HEK293T (cell line): ENCODE results near the gene NFKBIB.
"Not testable (repeated sequence)": the region's sequence is repeated elsewhere in the genome, so short reads cannot be mapped to it uniquely, and the experiment has no call there.

Experiments used
- CTCF ChIA-PET: fragments of 350-600 bp; formaldehyde crosslinking; extraction: SDS; loops from one replicate; lab custom pipeline; 2021; ENCODE audit warnings: antibody characterized with exemption, inconsistent platforms; lab: Yijun Ruan, JAX
- POLR2A ChIA-PET: fragments of 350-600 bp; formaldehyde crosslinking; extraction: SDS; loops from one replicate; lab custom pipeline; 2020; ENCODE audit warnings: antibody characterized with exemption, inconsistent platforms; lab: Yijun Ruan, JAX
- DNase-seq: peaks from one replicate; pipeline ENCODE4 v3.0.0; 2012; ENCODE audit warnings: mixed read lengths; ENCODE audit errors: extremely low spot score
- ARNT ChIP-seq: fragments of 450-650 bp; IDR thresholded peaks from 2 replicates; pipeline ENCODE4 v1.6.1; 2017; ENCODE audit warnings: mild to moderate bottlenecking
- BHLHE40 ChIP-seq: fragments of 450-650 bp; IDR thresholded peaks from 2 replicates; pipeline ENCODE4 v1.6.1; 2016; ENCODE audit warnings: mild to moderate bottlenecking, moderate library complexity, borderline replicate concordance
- CTBP1 ChIP-seq: fragments of 450-650 bp; IDR thresholded peaks from 2 replicates; pipeline ENCODE4 v1.6.1; 2016; ENCODE audit warnings: borderline replicate concordance
- ELF4 ChIP-seq: fragments of 450-650 bp; IDR thresholded peaks from 2 replicates; pipeline ENCODE4 v1.6.1; 2017; ENCODE audit warnings: antibody characterized with exemption
- FOXA1 ChIP-seq: fragments of 450-650 bp; IDR thresholded peaks from 2 replicates; pipeline ENCODE4 v1.6.1; 2016; ENCODE audit warnings: mild to moderate bottlenecking
- FOXK2 ChIP-seq: fragments of 450-650 bp; IDR thresholded peaks from 2 replicates; pipeline ENCODE4 v1.6.1; 2016; ENCODE audit warnings: mild to moderate bottlenecking
- FOXM1 ChIP-seq: fragments of 450-650 bp; IDR thresholded peaks from 2 replicates; pipeline ENCODE4 v1.6.1; 2017; ENCODE audit warnings: mild to moderate bottlenecking, borderline replicate concordance
- HDGF ChIP-seq: fragments of 450-650 bp; IDR thresholded peaks from 2 replicates; pipeline ENCODE4 v1.6.1; 2017; ENCODE audit warnings: antibody characterized with exemption, borderline replicate concordance
- L3MBTL2 ChIP-seq: fragments of 450-650 bp; conservative IDR thresholded peaks from 2 replicates; pipeline ENCODE4 v1.6.1; 2016; ENCODE audit warnings: mild to moderate bottlenecking
- LEF1 ChIP-seq: fragments of 450-650 bp; IDR thresholded peaks from 2 replicates; pipeline ENCODE4 v1.6.1; 2017; ENCODE audit warnings: mild to moderate bottlenecking, borderline replicate concordance
- NFRKB ChIP-seq: fragments of 450-650 bp; IDR thresholded peaks from 2 replicates; pipeline ENCODE4 v1.6.1; 2016; ENCODE audit warnings: mild to moderate bottlenecking, moderate library complexity
- SP1 ChIP-seq: fragments of 450-650 bp; IDR thresholded peaks from 2 replicates; pipeline ENCODE4 v1.6.1; 2017
- SUZ12 ChIP-seq: fragments of 450-650 bp; IDR thresholded peaks from 2 replicates; pipeline ENCODE4 v1.6.1; 2016; ENCODE audit warnings: mild to moderate bottlenecking
- TARDBP ChIP-seq: fragments of 450-650 bp; IDR thresholded peaks from 2 replicates; pipeline ENCODE4 v1.6.1; 2016
- ZNF384 ChIP-seq: fragments of 450-650 bp; IDR thresholded peaks from 2 replicates; pipeline ENCODE4 v1.6.1; 2016
- TF ChIP-seq, protein P1 (sequence below): fragments of 450-650 bp; IDR thresholded peaks from 2 replicates; pipeline ENCODE4 v1.6.1; 2016

The NFKBIB gene

DNA sequence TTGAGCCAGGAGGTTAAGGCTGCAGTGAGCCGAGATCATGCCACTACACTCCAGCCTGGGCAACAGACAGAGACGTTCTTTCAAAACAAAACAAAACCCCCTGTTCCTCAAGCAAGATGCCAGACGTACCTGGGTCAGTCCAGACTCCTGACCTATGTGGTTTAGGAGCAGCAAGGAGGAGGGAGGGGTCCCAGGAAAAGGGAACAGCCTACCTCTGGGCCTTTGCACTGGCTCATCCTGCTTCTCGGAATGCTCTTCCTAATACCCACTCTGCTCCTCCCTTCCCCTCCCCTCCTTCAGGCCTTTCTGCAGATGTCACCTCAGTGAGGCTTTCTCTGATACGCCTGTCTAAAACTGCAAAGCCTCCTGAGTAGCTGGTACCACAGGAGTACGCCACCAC is 31.2 kb upstream of the NFKBIB start:
- CTCF ChIA-PET: no interaction called here
- no peak for DNase-seq
- TF ChIP-seq L3MBTL2 (no peak), HDGF (no peak), ARNT (no peak), FOXK2 (no peak), SUZ12 (no peak), ZNF384 (no peak), FOXM1 (no peak), NFRKB (no peak), TARDBP (no peak), LEF1 (no peak)
- POLR2A ChIA-PET: no interaction called here

DNA sequence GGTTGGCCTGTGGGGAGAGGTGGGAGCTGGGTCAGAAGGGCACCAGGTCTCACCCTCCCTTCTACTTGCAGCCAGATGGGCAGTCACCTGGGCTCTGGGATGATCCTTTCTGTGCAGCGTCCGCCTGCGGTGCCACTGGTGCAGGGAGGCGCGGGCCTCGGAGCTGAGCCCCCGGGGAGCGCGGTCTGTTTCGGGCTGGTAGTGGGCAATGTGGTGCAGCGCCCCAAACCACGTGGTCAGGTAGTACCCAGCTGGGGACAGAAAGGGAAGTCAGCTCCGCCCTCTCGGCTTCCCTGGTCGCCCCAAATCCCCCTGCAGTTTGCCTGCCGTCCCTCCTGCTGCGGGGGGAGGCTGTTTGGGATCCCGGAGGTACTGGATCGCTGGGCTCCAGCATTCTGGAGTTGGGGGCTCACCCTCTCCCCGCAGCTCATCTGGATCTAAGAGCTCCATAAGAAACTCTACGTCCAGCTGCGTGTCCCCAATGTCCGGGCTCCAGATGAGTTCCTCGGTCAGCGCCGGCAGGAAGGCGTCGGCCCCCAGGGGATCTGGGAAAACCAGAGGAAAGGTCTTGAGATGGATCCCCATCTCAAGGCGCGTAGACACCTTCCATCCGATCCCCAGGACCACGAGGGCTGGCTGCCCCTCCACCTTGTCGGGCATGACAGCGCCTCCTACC is 30.5 kb upstream of the NFKBIB start:
- TF ChIP-seq LEF1 (no peak), ZNF384 (no peak), ARNT (no peak), TARDBP (no peak), FOXA1 (no peak), CTBP1 (no peak), NFRKB (no peak), ELF4 (no peak), FOXK2 (no peak), BHLHE40 (no peak), SP1 (no peak), FOXM1 (no peak), SUZ12 (no peak), L3MBTL2 (no peak), HDGF (no peak)
- TF ChIP-seq, protein P1, sequence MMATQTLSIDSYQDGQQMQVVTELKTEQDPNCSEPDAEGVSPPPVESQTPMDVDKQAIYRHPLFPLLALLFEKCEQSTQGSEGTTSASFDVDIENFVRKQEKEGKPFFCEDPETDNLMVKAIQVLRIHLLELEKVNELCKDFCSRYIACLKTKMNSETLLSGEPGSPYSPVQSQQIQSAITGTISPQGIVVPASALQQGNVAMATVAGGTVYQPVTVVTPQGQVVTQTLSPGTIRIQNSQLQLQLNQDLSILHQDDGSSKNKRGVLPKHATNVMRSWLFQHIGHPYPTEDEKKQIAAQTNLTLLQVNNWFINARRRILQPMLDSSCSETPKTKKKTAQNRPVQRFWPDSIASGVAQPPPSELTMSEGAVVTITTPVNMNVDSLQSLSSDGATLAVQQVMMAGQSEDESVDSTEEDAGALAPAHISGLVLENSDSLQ: no peak
- CTCF ChIA-PET: no interaction called here
- no peak for DNase-seq
- POLR2A ChIA-PET: interaction anchor here (1.0 kb wide), 1 partner anchor 20 kb away, joined by 3 read pairs; no protein-coding TSS in a partner anchor

DNA sequence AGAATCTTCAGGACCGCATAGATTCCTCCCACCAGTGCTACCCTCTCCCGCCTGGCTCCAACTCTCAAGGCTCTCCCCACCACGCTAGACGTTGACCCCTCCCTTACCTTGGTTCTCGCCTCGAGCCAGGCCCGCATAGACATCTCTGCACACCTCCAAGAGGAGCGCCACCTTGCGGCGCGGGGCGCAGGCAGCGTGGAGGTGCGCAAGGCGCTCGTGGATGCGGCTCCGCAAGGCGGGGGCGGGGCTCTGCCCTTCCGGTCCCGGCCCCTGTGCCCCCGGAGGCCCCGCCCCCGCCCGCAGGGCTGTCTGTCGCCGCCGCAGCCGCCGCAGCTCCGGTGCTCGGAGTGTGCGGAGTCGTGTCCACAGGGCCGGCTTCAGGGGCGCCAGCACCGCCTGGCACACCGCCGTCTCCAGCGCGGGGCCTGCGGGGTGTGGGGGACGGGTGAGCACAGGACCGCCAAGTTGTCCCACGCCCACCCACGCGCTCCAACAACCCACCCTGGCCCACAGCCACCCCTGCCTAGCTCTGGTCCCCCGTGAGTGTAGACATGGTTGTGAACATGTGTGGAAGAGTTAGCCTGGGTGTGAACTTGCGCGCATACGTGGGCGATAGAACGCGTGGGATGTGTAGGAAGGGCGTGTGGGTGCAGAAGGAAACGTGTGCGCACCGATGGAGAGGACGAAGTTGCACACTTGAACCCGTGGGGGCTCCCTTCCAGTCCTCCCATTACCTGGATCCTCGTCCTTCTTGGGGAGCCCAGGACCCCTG is 29.7 kb upstream of the NFKBIB start:
- no peak for TF ChIP-seq FOXA1
- TF ChIP-seq L3MBTL2: no peak
- TF ChIP-seq SUZ12: no peak
- TF ChIP-seq ELF4: no peak
- TF ChIP-seq, protein P1: no peak
- TF ChIP-seq BHLHE40: no peak
- TF ChIP-seq FOXM1: no peak
- no peak for TF ChIP-seq ZNF384
- TF ChIP-seq ARNT: no peak
- no peak for TF ChIP-seq SP1
- no peak for TF ChIP-seq NFRKB
- TF ChIP-seq FOXK2: no peak
- no peak for TF ChIP-seq HDGF
- TF ChIP-seq TARDBP: no peak
- ChIA-PET POLR2A (interaction anchor here (1.0 kb wide), 1 partner anchor 21 kb away, joined by 3 read pairs; no protein-coding TSS in a partner anchor), CTCF (no interaction called here)
- DNase-seq: no peak

DNA sequence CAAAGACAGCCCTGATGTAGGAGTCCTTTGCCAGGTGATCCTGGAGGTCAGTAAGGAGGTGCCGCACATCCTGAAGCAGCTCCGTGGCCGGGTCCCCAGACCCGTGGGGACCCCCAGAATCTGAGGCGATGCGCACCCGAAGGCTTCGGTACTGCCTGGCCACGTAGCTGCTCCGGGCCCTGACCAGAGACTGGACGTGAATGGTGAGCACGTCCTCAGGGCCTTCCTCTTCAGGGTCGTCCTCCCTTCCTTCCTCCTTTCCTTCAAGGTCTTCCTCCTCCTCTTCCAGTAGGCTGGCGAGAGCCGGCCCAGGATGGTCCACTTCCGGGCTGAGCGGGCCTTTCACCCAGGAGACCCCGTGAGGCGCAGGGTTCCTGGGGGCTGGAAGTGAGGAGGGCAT is 29.2 kb upstream of the NFKBIB start:
- CTCF ChIA-PET: no interaction called here
- DNase-seq: no peak
- POLR2A ChIA-PET: no interaction called here
- no peak for TF ChIP-seq FOXM1
- no peak for TF ChIP-seq FOXA1
- TF ChIP-seq SP1: no peak
- no peak for TF ChIP-seq HDGF
- TF ChIP-seq L3MBTL2: no peak
- TF ChIP-seq NFRKB: no peak
- TF ChIP-seq ZNF384: no peak
- no peak for TF ChIP-seq FOXK2
- no peak for TF ChIP-seq CTBP1
- no peak for TF ChIP-seq SUZ12
- no peak for TF ChIP-seq LEF1
- no peak for TF ChIP-seq ARNT
- no peak for TF ChIP-seq BHLHE40
- no peak for TF ChIP-seq TARDBP
- TF ChIP-seq, protein P1: no peak
- no peak for TF ChIP-seq ELF4

DNA sequence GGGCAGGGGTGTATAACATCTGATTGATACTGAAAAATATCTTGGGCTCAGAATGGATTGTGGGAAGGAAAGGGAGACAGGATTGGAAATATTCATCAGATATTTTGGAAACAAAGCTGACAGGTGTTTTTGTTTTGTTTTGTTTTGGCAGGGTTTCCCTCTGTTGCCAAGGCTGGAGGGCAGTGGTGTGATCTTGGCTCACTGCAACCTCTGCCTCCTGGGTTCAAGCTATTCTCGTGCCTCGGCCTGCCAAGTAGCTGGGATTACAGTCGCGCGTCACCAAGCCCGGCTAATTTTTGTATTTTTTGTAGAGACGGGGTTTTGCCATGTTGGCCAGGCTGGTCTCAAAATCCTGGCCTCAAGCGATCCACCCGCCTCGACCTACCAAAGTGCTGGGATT is 26.4 kb upstream of the NFKBIB start:
- DNase-seq, CTCF ChIA-PET, POLR2A ChIA-PET: not testable (repeated sequence)
